22Rv1 (cell line): ENCODE data around the gene LGI4.
A peak's percentile ranks its signal among the peaks of the same experiment; 100 is the strongest.

Source experiments
- H3K27ac ChIP-seq: fragments of 450-650 bp; 2 replicates; pipeline ENCODE4 v1.5.1; 2017
- CTCF ChIP-seq: fragments of 450-650 bp; IDR thresholded peaks from 2 replicates; pipeline ENCODE4 v1.5.1; 2017; ENCODE audit warnings: mild to moderate bottlenecking
- ZFX ChIP-seq: fragments of 450-650 bp; IDR thresholded peaks from 2 replicates; pipeline ENCODE4 v1.6.1; 2017; ENCODE audit warnings: antibody characterized with exemption, borderline replicate concordance

LGI4 gene

DNA sequence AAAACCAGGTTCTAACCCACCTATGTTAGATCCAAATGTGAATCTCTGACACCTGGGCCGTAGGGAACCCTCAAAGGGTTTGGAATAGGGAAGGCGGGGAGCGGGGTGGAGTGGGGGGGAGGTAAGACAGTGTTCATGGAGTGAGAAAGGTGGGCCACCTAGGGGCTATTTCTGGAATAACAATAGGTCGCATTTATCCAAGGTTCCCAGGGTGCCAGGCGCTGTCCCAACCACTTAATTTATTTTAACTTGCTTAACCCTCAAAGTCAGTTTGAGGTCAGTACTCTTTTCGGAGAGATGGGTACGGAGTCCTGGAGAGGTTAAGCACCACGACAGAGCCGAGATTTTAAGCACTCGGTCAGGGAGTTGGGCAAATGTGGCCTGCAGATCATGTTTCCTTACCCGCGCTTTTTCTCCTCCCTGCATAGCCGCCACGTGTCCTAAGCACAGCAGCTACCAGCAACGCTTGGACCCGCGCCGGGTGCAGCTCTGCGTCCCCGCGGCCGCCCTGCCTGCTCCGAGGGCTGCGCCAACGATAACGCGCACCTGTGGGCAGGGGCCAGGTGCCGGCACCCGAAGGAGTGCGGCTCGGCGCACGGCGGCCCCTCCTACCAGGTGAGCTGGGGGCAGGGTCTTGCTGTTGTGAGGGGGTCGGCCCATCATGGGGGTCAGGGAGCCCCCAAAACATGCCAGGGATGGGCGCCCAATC lies 44.2 kb downstream of the LGI4 start:
- peak overlapping the region; percentile 36; the same call in 1 of the 2 replicates for H3K27ac ChIP-seq
- TF ChIP-seq ZFX (no peak), CTCF (peak; percentile 82)

DNA sequence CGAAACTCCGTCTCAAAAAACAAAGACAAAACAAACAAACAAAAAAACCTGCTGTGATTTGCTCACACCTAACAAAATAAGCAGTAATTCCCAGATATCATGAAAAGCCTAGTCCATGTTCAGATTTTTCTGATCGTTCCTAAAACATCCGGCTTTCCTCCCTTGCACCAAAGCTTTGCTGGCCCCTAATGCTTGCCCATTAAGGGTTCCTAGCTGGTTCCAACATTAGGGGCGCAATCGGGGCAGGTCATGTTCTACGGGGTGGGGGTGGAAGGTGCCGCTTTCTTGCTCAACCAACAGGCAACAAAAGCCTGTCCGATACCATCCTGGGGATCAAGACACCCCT lies 44.7 kb downstream of the LGI4 start:
- TF ChIP-seq ZFX (no peak), CTCF (no peak)
- no peak overlapping the region for H3K27ac ChIP-seq

DNA sequence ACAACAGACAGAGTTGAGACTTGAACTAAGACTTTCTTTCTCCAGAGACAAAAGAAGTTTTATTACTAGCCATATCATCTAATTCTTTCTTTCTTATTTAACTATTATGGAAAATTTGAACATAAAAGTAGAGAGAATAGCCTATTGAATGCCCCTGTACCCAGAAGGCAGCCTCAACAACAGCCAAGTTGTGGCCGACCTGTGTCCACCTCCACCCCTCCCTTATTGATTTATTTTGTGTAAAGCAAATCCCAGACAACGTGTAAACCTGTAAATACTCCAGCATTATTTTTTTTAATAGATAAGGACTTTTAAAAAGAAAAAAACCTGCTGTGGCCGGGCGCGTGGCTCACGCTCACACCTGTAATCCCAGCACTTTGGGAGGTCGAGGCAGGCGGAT lies 45.3 kb downstream of the LGI4 start:
- H3K27ac ChIP-seq = no peak overlapping the region
- TF ChIP-seq CTCF = no peak

GRCh38 chr19:35088131-35088913 lies 46.5 kb downstream of the LGI4 start:
- no peak for TF ChIP-seq CTCF
- TF ChIP-seq ZFX = no peak
- no peak overlapping the region for H3K27ac ChIP-seq

DNA sequence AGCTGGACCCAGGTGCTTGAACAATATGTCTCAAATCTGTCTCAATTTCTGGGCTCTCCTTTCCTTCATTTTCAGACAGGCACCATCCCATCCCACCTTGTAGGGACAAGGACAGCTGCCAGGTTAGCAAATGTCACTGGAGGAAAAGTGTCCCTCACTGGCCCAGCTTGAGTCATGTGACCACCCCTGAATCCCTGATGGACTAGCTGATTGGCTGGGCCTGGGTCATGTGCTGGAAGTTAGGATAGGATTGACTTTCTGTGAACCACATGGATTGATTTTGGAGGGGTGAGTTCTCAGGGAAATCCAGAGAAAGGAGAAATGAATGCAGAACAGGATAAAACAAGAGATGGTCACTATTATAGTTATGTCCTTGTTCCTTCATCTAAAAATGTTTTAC lies 47.5 kb downstream of the LGI4 start:
- no peak for TF ChIP-seq CTCF

DNA sequence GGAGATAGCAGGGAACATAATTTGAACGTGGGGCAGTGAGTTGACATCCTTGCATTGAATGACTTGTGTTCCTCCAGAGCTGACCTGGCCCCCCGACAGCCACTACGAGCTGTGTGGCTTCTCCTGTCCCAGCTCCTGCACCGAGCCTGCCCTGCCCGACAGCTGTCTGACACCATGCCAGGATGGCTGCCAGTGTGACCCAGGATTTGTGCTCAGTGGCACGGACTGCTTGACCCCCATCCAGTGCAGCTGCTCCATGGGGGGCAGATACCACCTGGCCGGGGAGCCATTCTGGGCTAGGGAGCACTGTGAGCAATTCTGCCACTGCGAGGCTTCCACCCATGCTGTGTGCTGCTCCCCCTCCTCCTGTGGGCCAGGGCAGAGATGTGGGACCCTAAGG lies 48.4 kb downstream of the LGI4 start:
- no peak for TF ChIP-seq CTCF
- H3K27ac ChIP-seq = no peak overlapping the region

More for the DNA sequence above, 47.5 kb downstream of the LGI4 start:
- H3K27ac ChIP-seq = no peak overlapping the region

GRCh38 chr19:35085947-35086346 lies 48.9 kb downstream of the LGI4 start:
- no peak for TF ChIP-seq CTCF
- TF ChIP-seq ZFX = no peak
- H3K27ac ChIP-seq = no peak overlapping the region
